Neutrophil (primary cell): ENCODE measurements around the gene DNAAF5.

Experiments
- H3K27ac ChIP-seq: fragments of 200-600 bp; sonication (generic); 2 replicates; pipeline ENCODE4 v1.5.1; 2016; ENCODE audit warnings: mild to moderate bottlenecking, moderate library complexity
- H3K27me3 ChIP-seq: fragments of 200-600 bp; sonication (generic); 2 replicates; pipeline ENCODE4 v1.6.0; 2016; ENCODE audit warnings: mild to moderate bottlenecking
- H3K36me3 ChIP-seq: fragments of 200-600 bp; sonication (generic); 2 replicates; pipeline ENCODE4 v1.5.1; 2017
- H3K4me1 ChIP-seq, 2 experiments: fragments of 200-600 bp in 1 of 2; sonication (generic) in 1 of 2; 1 replicate in 1 of 2; 2 replicates in 1 of 2; pipeline versions ENCODE4 v1.5.1 to v1.6.1; 2013 to 2016; ENCODE audit warnings: low read depth in 1 of 2, low read length in 1 of 2, mild to moderate bottlenecking in 1 of 2, moderate library complexity in 1 of 2; ENCODE audit not compliant: control insufficient read depth in 1 of 2, insufficient read depth in 1 of 2
- H3K4me3 ChIP-seq, 2 experiments: fragments of 200-600 bp in 1 of 2; sonication (generic) in 1 of 2; 1 replicate in 1 of 2; 2 replicates in 1 of 2; pipeline ENCODE4 v1.5.1; 2013 to 2016; ENCODE audit warnings: low read depth in 1 of 2, low read length in 1 of 2, mild to moderate bottlenecking in 1 of 2, moderate library complexity in 1 of 2
- H3K9me3 ChIP-seq: fragments of 200-600 bp; sonication (generic); 2 replicates; pipeline ENCODE4 v1.5.1; 2016
- CTCF ChIP-seq: fragments of 200-600 bp; sonication (generic); IDR thresholded peaks from 2 replicates; pipeline ENCODE4 v1.5.1; 2016; ENCODE audit warnings: antibody characterized with exemption

The DNAAF5 gene

GRCh38 chr7:824664-825063 is 98.2 kb downstream of the DNAAF5 start:
- Histone ChIP-seq H3K4me3 (no peak overlapping the region), H3K27me3 (peaks cover 53% of the 10 kb centered on the region), H3K9me3 (no peaks in the 10 kb centered on the region), H3K4me1 (no peaks in the 10 kb centered on the region), H3K27ac (no peak overlapping the region), H3K36me3 (no peaks in the 10 kb centered on the region)
- no peak for TF ChIP-seq CTCF

GRCh38 chr7:825386-825785 is 98.9 kb downstream of the DNAAF5 start:
- no peak overlapping the region for H3K4me3 ChIP-seq
- H3K9me3 ChIP-seq = no peaks in the 10 kb centered on the region
- no peaks in the 10 kb centered on the region for H3K4me1 ChIP-seq
- H3K27me3 ChIP-seq = peaks cover 46% of the 10 kb centered on the region
- no peaks in the 10 kb centered on the region for H3K36me3 ChIP-seq
- no peak for TF ChIP-seq CTCF
- no peak overlapping the region for H3K27ac ChIP-seq

GRCh38 chr7:826230-826917 is 99.9 kb downstream of the DNAAF5 start:
- Histone ChIP-seq H3K4me1 (no peaks in the 10 kb centered on the region), H3K27me3 (peaks cover 45% of the 10 kb centered on the region), H3K36me3 (no peaks in the 10 kb centered on the region), H3K27ac (no peak overlapping the region), H3K4me3 (no peak overlapping the region), H3K9me3 (no peaks in the 10 kb centered on the region)
- TF ChIP-seq CTCF = no peak

- Histone ChIP-seq H3K4me1 (no peaks in the 10 kb centered on the region), H3K9me3 (no peaks in the 10 kb centered on the region), H3K27ac (no peak overlapping the region), H3K27me3 (peaks cover 45% of the 10 kb centered on the region), H3K4me3 (no peak overlapping the region), H3K36me3 (no peaks in the 10 kb centered on the region)
- no peak for TF ChIP-seq CTCF
These were observed 102.5 kb downstream of the DNAAF5 start for GRCh38 chr7:828793-829561.

- Histone ChIP-seq H3K4me1 (no peaks in the 10 kb centered on the region), H3K4me3 (no peak overlapping the region), H3K9me3 (no peaks in the 10 kb centered on the region), H3K27ac (no peak overlapping the region), H3K36me3 (no peaks in the 10 kb centered on the region), H3K27me3 (peaks cover 47% of the 10 kb centered on the region)
- no peak for TF ChIP-seq CTCF
These were observed 103.6 kb downstream of the DNAAF5 start for GRCh38 chr7:830069-830468.
